Stimulated activated CD4-positive, alpha-beta T cell treated with anti-CD3 and anti-CD28 coated beads, Interleukin-4, amount 100 ng/mL, for 24 hours (primary cell): ENCODE data around the gene ILK.

ENCODE experiments used
- DNase-seq: peaks from one replicate; pipeline ENCODE4 v3.0.0-alpha.2; 2020

The ILK gene

DNA sequence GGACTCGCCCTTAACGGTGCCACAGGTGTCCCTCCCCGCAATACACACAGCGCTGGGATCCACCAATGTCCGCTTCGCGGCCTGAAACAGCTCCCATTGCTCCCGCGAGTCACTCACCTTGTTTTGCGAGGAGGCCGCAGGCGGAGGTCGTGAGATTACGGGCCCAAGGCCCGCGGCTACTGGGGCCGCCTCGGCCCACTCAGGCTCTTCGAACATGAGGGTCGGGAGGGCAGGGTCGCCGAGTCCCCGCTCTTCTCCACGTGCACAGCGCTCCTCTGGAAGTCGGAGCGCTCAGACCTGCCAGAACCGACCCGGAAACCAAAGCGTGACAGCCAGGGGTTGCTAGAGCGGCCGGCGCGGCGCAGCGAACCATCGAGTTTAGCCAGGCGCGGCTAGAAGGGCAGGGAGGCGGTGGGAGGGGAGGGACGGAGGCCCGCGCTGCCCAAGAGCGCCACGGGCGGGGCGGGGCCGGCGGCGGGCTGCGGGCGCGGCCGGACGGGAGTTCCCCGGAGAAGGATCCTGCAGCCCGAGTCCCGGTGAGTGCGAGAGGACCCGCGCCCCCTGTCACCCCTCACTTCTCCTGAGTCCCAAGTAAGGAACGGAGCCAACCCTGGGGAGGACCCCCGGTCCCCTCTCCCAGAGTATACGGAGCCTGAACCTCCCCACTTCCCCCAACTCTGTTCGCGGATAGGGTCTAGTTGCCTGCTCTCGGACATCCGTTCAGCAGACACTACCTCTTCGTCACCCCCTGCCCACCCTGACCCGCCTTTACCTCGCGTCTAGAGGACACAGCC is at the start of gene ILK, which contains the start of gene RRP8:
Gene ILK (plus strand): TSS at position 488 of the 794 bp plus-strand sequence. CDS start 498 bp downstream, outside the sequence.
Gene RRP8 (minus strand): TSS at position 330 of the 794 bp plus-strand sequence. CDS start 114 bp downstream, at position 216.
- DNase-seq, result peak; percentile 88

DNA sequence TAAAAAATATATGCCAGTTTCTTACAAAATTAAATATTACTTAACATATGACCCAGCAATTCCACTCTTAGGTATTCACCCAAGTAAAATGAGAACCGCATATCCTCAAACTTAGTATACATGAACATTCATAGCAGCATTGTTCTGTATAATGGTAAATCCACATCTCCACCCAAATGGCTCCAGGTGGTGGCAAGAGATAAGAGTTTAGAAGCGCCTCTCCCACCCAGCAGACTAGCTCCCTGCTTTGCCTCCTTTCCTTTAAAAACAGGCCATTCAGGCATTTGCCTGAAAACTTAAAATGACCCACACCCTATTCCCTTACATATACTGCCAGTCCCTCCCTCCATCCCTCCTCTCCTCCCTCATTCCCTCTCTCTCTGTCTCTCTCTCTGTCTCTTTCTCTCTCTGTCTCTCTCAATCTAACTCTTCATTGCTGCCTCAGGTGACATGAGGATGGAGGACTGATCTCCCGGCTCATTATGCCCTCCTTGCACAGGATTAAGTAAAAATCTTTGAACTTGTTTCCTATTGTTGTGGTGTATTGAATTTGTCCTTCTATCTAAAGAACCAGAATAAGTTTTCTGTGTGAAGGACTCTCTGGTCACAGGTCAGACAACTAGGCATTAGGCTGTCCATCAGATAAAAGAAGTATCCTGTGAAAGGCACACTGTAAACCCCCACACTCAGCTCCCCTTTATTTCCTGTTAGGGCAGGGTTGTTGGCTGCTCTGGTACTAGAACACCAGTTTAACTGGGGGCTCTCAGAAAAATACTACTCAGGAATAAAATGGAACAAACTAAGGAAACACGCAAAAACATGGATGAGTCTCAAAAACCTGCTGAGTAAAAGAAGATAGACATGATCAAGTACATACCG is 48.5 kb upstream of the ILK start:
- DNase-seq, result no peak

DNA sequence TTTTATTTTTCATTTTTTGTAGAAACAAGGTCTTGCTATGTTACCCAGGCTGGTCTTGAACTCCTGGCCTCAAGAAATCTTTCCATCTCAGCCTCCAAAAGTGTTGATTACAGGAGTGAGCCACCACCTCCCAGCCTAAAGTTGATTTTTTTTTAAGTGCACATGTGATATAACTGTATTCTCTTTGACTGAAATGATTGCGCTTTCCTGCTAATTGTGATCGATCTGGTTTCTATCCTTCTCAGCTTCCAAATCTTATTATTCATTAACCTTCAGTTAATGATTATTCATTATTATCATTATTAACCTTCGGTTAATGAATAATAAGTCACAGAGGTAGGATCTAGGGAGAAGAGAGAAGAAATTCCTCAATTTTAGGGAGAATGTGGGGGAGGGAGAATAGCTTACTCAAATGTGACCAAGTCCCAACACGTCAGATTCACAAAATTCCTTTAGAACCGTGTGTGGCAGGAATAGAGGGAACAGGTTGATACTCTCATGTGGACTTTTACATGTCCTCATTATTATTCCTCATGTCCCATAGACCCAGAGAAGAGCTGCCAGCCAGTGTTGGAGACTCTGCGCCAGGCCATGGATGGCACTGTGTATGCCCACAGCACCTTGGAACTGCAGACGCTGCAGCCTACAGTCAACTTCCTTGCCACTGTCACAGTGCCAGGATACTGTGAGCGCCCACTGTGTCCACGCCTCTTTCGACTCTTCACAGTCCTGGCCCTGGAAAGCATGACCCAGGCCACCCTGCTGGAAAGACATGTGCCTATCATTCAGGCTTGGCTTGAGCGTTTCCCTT is 47.2 kb upstream of the ILK start:
- no peak for DNase-seq

GRCh38 chr11:6557063-6557462 is 46.5 kb upstream of the ILK start:
- no peak for DNase-seq

DNA sequence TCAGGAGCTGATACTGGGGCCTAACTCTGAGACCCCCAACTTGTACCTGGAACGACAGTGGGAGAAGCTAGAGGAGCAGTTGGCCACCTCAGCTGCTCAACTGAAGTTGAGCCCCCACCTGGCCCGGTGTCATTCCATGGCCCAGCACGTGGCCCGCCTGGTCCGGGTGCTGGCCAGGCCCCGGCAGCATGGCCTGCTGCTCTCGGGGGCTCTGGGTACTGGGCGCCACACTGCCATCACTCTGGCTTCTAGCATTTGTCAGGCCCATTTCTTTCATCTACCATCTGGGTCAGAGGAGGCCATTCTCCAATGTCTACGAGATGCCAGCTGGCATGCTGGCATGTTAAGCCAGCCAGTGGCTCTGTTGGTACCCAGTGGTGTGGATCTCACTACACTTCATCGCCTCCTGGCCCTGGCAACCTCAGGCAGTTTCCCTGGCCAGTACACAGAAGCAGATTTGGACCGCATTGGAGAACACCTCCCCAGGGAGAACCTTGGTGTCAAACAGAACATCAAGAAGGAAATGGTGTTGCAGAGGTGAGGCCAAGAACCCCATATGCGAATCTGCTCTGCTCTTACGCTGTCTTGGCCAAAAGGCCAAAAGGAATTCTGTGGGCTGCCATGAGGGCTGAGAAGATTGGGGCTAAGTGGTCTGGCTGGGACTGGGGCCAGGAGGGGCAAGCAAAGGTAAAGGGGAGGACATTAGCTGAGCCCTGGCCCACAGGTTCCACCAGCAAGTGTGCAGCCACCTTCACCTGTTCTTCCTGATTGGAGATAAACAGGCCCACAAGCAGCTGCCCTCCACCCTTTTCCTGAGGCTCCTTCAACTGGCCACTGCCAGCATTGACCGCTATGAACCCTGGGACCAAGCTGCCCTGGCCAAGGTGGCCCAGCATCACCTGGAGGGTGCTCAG is 45.6 kb upstream of the ILK start:
- no peak for DNase-seq

DNA sequence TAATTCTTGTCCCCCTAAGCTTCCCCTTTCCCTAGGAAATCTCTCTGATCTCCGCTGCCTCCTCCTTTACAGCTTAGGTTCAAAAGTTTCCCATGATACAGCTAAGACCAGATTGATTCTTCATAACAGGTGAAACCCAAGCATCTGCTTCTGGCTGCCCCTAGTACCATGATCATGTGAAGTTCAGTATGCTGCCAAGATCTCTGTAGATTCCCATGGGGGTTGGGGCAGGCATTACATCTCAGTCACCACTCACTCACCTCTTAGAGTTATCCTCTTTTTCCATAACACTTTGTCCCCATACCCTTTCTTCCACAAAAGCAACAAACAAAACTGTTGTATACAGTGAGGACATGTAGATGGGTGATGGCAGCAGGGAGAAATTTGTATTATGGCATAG is 44.2 kb upstream of the ILK start:
- no peak for DNase-seq

DNA sequence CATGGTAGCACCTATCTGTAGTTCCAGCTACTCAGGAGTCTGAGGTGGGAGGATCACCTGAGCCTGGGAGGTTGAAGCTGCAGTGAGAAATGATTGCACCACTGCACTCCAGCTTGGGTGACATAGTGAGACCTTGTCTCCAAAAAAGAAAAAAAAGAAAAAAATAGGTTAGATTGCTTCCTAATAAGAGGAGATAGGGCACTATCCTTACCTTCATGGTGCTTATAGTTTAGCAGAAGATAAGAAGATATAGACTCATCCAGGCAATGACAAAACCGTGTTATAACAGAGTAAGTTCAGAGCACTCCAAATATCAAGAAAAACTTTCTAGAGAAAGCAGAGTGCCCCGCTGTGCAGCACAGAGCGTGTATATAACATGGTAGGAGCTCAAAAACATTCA is 42.3 kb upstream of the ILK start:
- no peak for DNase-seq

- DNase-seq, result no peak
Observed at GRCh38 chr11:6563121-6563619, 40.4 kb upstream of the ILK start.

GRCh38 chr11:6563667-6564066 is 39.9 kb upstream of the ILK start:
- DNase-seq, result no peak

- DNase-seq, result no peak
Observed at GRCh38 chr11:6565325-6565724, 38.2 kb upstream of the ILK start.

DNA sequence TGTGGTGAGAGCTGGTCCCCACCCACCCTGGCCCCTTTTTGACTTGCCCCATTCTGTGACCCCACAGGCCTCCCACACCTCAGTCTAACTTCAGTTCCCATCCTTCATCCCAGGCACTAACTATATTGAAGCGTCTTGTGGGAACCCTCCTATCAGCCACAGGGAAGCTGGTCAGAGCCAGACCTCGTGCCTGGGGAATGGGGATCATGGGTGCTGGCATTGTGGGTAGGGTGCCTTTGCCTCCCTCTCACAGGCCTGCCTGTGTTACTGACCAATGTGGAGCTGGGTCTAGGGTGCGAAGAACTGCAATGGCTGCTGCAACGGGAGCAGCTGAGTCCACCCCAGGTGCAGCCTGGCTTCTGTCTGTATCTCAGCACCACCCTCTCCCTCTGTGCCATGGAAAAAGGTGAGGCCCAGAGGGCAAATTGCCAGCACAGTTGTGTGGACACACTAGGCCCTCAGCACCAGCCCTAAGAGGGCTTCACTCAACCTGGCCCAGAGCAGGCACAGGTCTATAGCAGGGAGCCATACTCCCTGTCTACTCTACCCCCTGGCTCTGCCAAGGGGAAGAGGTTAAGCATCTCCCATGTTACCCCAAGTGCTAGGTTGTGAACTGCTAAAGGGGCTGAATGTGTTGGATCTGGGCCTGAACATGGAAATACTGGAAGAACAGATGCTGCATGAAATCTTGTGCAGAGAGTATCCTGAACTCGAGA is 37.4 kb upstream of the ILK start:
- DNase-seq, result no peak

DNA sequence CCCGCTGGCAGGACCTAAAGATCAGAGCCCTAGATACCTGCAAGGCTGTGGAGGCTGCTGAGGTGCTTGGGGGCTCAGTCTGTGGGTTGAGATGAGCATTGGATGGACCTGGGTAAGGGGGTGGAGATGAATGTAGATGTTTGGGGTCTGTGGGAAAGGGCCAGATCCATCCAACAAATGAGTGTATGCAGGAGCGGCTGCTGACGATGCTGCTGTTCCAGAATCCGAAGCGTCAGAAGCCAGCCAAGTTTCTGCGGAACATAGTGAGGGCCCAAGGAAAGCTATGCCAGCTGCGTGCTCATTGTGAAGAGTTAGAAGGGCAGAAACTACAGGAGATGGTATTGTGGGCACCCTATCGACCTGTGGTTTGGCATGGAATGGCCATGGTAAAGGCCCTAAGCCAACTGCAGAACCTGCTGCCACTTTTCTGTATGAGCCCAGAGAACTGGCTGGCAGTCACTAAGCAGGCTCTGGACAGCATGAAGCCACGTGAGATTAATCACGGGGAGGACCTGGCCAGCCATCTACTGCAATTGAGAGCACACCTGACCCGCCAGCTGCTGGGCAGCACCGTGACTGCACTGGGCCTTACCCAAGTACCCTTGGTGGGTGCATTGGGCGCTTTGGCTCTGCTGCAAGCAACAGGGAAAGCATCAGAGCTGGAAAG is 36.7 kb upstream of the ILK start:
- no peak for DNase-seq

GRCh38 chr11:6567371-6567745 is 36.2 kb upstream of the ILK start:
- DNase-seq, result no peak

DNA sequence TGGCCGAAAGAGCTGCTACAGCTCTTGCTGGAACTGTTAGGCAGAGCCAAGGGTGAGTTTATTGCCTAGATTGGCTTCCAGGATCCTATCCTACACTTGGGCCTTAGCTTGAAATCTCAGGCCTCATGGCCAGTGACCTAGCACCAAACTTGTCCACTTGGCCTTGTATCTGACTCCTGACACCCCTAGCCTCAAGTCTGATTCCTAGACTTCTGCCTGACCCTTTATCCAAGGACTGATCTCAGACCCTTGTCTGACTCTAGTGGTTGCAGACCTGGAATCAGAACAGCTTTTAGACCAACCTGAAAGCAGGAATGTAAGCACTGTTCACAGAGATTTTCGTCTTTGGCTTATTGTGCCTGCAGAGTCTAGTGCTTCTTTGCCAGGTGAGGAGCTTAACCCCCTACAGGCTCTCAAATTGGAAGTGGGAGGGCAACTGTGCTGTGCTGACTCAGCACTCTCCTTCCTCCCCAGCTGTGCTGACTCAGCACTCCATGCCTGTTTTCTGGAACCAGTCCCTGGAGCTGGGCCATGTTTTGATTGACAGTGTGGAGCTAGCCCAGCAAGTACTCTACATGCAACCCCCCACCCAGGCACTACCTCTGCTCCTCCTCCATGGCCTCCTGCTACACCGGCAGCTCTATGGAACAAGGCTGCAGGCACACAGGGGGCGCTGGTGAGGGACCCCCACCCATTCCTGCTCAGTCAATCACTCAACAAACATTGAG is 35.2 kb upstream of the ILK start:
- no peak for DNase-seq

DNA sequence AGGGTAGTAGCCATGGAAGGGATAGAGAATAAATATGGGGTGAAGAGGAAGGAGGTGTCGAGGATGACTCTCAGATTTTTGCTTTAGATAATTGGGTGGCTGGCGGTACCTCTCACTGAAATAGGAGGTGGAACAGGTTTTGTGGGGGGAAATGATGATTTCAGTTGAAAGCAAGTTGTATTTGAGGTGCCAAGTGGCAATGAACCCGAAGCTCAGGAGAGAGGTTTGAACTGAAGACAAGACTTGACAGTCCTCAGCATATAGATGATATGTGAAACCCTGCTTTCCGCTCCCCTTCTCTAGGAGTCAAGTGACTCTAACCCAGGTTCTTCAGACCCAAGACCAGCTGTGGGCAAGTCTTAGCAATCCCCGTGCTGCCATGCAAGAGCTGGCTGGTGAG is 33.9 kb upstream of the ILK start:
- DNase-seq, result no peak

DNA sequence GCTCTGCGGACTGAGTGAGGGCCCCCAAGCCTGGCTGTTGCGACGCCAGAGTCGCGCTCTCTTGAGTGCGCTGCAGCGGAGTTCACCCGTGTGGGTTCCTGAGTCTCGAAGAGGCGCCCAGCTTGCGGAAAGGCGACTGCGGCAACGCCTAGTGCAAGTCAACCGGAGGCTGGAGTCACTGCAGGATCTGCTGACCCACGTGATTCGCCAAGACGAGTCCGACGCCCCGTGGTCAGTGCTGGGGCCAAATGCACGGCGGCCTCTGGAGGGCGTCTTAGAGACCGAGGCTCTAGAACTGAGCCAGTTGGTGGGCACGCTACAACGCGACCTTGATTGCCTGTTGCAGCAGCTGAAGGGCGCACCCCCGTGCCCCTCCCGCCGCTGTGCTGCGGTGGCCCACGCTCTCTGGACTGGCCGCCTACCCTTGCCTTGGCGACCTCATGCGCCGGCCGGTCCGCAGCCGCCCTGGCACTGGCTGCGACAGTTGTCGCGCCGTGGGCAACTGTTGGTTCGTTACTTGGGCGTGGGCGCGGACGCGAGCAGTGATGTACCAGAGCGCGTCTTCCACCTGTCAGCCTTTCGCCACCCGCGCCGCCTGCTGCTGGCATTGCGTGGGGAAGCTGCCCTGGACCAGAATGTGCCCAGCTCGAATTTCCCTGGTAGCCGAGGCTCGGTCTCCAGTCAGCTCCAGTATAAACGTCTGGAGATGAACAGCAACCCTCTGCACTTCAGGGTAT is 32.7 kb upstream of the ILK start:
- DNase-seq, result no peak

- no peak for DNase-seq
Observed at GRCh38 chr11:6571434-6572008, 32.1 kb upstream of the ILK start.

- no peak for DNase-seq
Observed at GRCh38 chr11:6572215-6572614, 31.4 kb upstream of the ILK start.
